GM19467 (cell line): Measurements from ENCODE around the gene FGB.

ENCODE experiments used
- ATAC-seq: cut with Tn5 transposase; IDR thresholded peaks from one replicate; pipeline ENCODE4 v1.9.1; 2021; ENCODE audit warnings: mild to moderate bottlenecking, moderate library complexity; ENCODE audit not compliant: unreplicated experiment

The FGB gene

GRCh38 chr4:154565704-154566103 lies 2.9 kb downstream of the FGB start:
- ATAC-seq = no peak

- ATAC-seq = no peak
These were observed 3.9 kb downstream of the FGB start for GRCh38 chr4:154566639-154567204.

GRCh38 chr4:154569028-154569427 lies 6.2 kb downstream of the FGB start:
- no peak for ATAC-seq

GRCh38 chr4:154569584-154569983 lies 6.8 kb downstream of the FGB start:
- ATAC-seq = no peak

- ATAC-seq = no peak
These were observed 10.5 kb downstream of the FGB start for GRCh38 chr4:154573190-154573870.

GRCh38 chr4:154574311-154574710 lies 11.5 kb downstream of the FGB start:
- no peak for ATAC-seq

- ATAC-seq = no peak
These were observed 14.5 kb downstream of the FGB start for GRCh38 chr4:154577324-154577723.

- ATAC-seq = no peak
These were observed 16.1 kb downstream of the FGB start for GRCh38 chr4:154578919-154579318.

- no peak for ATAC-seq
These were observed 17.1 kb downstream of the FGB start for GRCh38 chr4:154579927-154580326.

GRCh38 chr4:154582723-154583122 lies 19.9 kb downstream of the FGB start:
- ATAC-seq = no peak

GRCh38 chr4:154583230-154583629 lies 20.4 kb downstream of the FGB start:
- no peak for ATAC-seq

GRCh38 chr4:154583677-154584076 lies 20.9 kb downstream of the FGB start:
- no peak for ATAC-seq

GRCh38 chr4:154584259-154584658 lies 21.4 kb downstream of the FGB start:
- ATAC-seq = no peak

- no peak for ATAC-seq
These were observed 22.7 kb downstream of the FGB start for GRCh38 chr4:154585369-154586018.

GRCh38 chr4:154586296-154587033 lies 23.7 kb downstream of the FGB start:
- no peak for ATAC-seq

- no peak for ATAC-seq
These were observed 25.4 kb downstream of the FGB start for GRCh38 chr4:154588198-154588597.

GRCh38 chr4:154589296-154590197 lies 26.7 kb downstream of the FGB start:
- ATAC-seq = no peak

GRCh38 chr4:154590329-154591006 lies 27.7 kb downstream of the FGB start, which contains the start of gene FGA:
FGA (minus strand) TSS chr4:154590742; CDS start chr4:154590687, 55 bp downstream.
- ATAC-seq = no peak

- ATAC-seq = no peak
These were observed 29.1 kb downstream of the FGB start for GRCh38 chr4:154591890-154592289.

- no peak for ATAC-seq
These were observed 31.1 kb downstream of the FGB start for GRCh38 chr4:154593868-154594267.
